ENCODE results near the gene PAK6. TPM values are rescaled to one million over a fixed set of nuclear protein-coding genes. Genes with fewer than 3 reads are reported as not detected.
A peak's percentile ranks its signal among the peaks of the same experiment; 100 is the strongest.

Gene PAK6
- total and polyA plus RNA-seq, 9 of the 15 experiments (the other 6 are each of a cell fraction or from before 2014, with no cell fraction given): 0.03 to 0.74 (median 0.16) TPM; not detected in 2

- TF ChIP-seq CREB3 (tag; conservative IDR thresholded peaks at IDR 0.05; ENCODE audit: low read depth) (no peak), ATF4 (CRISPR knock-in tag; IDR thresholded peaks at IDR 0.05) (no peak), CHAMP1 (IDR thresholded peaks at IDR 0.05) (no peak), HEY1 (CRISPR knock-in tag; IDR thresholded peaks at IDR 0.05; ENCODE audit: borderline replicate concordance) (no peak), ZNF584 (CRISPR knock-in tag; IDR thresholded peaks at IDR 0.05; ENCODE audit: low read depth) (no peak), ARID3B (CRISPR knock-in tag; IDR thresholded peaks at IDR 0.05; ENCODE audit: borderline replicate concordance) (no peak), TRIM24 (IDR thresholded peaks at IDR 0.05) (no peak), UBTF (IDR thresholded peaks at IDR 0.05; ENCODE audit: borderline replicate concordance in 1 of 2, low read depth in 2 of 2, low read length in 2 of 2) (peak; percentile 99 to 100), NONO (IDR thresholded peaks at IDR 0.05; ENCODE audit: low read depth in 2 of 2, low read length in 1 of 2) (peak in 1 of 2 experiments; percentile 16; a peak in 1 of 4 replicates), ZNF277 (CRISPR knock-in tag; IDR thresholded peaks at IDR 0.05; ENCODE audit: borderline replicate concordance) (no peak), ZNF764 (CRISPR knock-in tag; IDR thresholded peaks at IDR 0.05; ENCODE audit: low read depth) (no peak), PPARD (CRISPR knock-in tag; IDR thresholded peaks at IDR 0.05) (no peak), RBBP5 (IDR thresholded peaks at IDR 0.05; ENCODE audit: borderline replicate concordance, insufficient read depth, low read length, poor library complexity, severe bottlenecking) (no peak), MCM7 (IDR thresholded peaks at IDR 0.05) (no peak), KDM5B (IDR thresholded peaks at IDR 0.05; ENCODE audit: insufficient replicate concordance, low read depth, low read length) (no peak), MTF1 (CRISPR knock-in tag; IDR thresholded peaks at IDR 0.05; ENCODE audit: borderline replicate concordance) (no peak)
These were observed 84.5 kb downstream of the PAK6 start, which contains the start of gene INAFM2 (continued) for GRCh38 chr15:40323239-40323952.

Measured in K562 (cell line).